ENCODE results near the gene TMEM132D.

TMEM132D gene

DNA sequence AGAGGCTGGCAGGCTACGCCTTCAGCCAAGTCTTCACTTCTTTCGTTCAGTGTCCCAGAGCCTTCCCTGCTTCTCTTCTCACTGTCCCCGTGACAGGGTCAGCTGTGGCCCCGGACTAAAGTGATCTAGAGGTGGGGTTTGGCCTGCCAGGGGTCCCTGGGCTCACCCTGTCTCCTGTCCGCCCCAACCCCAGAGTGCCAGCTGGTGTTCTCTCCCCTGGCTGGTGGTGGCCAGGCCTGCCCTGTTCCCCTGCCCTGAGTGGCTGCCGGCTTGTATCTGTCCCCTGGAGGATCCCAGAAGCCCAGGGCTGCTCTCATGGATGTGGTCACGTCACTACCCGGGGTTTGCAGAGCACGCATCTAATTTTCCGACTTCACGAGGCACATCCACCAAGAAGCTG, 753.1 kb downstream of the TMEM132D start:
- H3K9me2 ChIP-seq (replicated peaks; ENCODE audit: insufficient read depth, low read length) = no peaks in the 10 kb centered on the region
- H3K27ac ChIP-seq (ENCODE audit: low read depth, low read length) = no peak overlapping the region
- TF ChIP-seq EZH2phosphoT487 (conservative IDR thresholded peaks at IDR 0.05; ENCODE audit: low read length) = no peak
- TF ChIP-seq, protein P1, sequence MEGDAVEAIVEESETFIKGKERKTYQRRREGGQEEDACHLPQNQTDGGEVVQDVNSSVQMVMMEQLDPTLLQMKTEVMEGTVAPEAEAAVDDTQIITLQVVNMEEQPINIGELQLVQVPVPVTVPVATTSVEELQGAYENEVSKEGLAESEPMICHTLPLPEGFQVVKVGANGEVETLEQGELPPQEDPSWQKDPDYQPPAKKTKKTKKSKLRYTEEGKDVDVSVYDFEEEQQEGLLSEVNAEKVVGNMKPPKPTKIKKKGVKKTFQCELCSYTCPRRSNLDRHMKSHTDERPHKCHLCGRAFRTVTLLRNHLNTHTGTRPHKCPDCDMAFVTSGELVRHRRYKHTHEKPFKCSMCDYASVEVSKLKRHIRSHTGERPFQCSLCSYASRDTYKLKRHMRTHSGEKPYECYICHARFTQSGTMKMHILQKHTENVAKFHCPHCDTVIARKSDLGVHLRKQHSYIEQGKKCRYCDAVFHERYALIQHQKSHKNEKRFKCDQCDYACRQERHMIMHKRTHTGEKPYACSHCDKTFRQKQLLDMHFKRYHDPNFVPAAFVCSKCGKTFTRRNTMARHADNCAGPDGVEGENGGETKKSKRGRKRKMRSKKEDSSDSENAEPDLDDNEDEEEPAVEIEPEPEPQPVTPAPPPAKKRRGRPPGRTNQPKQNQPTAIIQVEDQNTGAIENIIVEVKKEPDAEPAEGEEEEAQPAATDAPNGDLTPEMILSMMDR (IDR thresholded peaks at IDR 0.05; ENCODE audit: insufficient read depth, low read length, poor library complexity, severe bottlenecking) = no peak

DNA sequence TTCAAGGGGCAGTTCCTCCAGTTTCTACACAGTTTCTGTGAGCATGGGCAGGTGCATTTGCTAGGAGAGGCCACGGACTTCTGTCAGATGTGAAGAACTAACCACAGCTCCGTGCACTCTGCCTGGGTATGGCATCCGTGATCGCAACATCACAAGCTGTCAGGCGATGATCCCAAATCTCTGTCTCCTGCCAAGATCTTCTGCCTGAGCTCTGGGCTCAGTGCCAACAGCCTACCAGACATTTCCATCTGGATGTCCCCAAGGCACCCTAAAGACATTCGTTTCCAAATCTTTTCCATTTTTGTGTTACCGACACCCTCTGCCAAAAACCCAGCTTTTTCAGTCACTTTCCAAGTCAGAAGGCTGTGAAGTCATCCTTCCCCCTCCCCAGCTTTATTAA, 758.4 kb downstream of the TMEM132D start:
- Histone ChIP-seq H3K27ac (ENCODE audit: low read depth, low read length) (no peak overlapping the region), H4K20me1 (ENCODE audit: low read depth, low read length) (no peaks in the 10 kb centered on the region), H3K4me3 (ENCODE audit: insufficient read depth, low read length, poor library complexity, severe bottlenecking) (no peak overlapping the region), H3K4me2 (ENCODE audit: low read depth, low read length, poor library complexity, severe bottlenecking) (no peak overlapping the region), H3K27me3 (ENCODE audit: low read length) (no peaks in the 10 kb centered on the region), H3K9ac (ENCODE audit: low read length) (no peak overlapping the region), H3F3A (ENCODE audit: insufficient read depth) (no peaks in the 10 kb centered on the region), H2AFZ (ENCODE audit: low read depth, low read length, severe bottlenecking) (no peak overlapping the region), H3K36me3 (ENCODE audit: low read length) (no peaks in the 10 kb centered on the region), H3K79me2 (ENCODE audit: insufficient read depth, low read length) (no peaks in the 10 kb centered on the region), H3K9me3 (ENCODE audit: insufficient read depth, low read length) (no peaks in the 10 kb centered on the region), H3K9me2 (replicated peaks; ENCODE audit: insufficient read depth, low read length) (no peaks in the 10 kb centered on the region)
- TF ChIP-seq, protein P1 (IDR thresholded peaks at IDR 0.05; ENCODE audit: insufficient read depth, low read length, poor library complexity, severe bottlenecking) = no peak
- no peak for TF ChIP-seq EZH2phosphoT487 (conservative IDR thresholded peaks at IDR 0.05; ENCODE audit: low read length)

More for the DNA sequence above, 753.1 kb downstream of the TMEM132D start:
- Histone ChIP-seq H4K20me1 (ENCODE audit: low read depth, low read length) (no peaks in the 10 kb centered on the region), H3K27me3 (ENCODE audit: low read length) (no peaks in the 10 kb centered on the region), H3K9ac (ENCODE audit: low read length) (no peak overlapping the region), H3K36me3 (ENCODE audit: low read length) (no peaks in the 10 kb centered on the region), H3K9me3 (ENCODE audit: insufficient read depth, low read length) (no peaks in the 10 kb centered on the region), H3K4me3 (ENCODE audit: insufficient read depth, low read length, poor library complexity, severe bottlenecking) (no peak overlapping the region), H3F3A (ENCODE audit: insufficient read depth) (no peaks in the 10 kb centered on the region), H3K79me2 (ENCODE audit: insufficient read depth, low read length) (no peaks in the 10 kb centered on the region), H2AFZ (ENCODE audit: low read depth, low read length, severe bottlenecking) (no peak overlapping the region), H3K4me2 (ENCODE audit: low read depth, low read length, poor library complexity, severe bottlenecking) (no peak overlapping the region)

DNA sequence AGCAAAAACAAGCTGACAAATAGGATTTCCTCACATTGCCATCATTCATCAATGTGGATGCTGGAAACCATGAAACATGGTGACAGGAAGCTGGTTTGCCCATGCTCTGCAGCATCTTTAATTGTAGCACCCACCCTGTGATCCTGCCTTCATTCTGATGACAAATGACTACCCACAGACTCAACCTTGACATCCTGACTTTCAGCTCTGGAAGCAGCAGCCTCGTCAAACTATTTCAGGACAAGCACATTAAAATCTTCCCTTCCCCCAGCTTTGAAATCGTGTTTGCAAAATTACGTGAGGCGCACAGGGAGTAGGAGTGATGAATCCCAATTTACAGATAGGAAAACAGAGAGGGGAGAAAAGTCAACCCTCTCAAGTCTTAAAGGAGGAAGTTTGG, 765.0 kb downstream of the TMEM132D start:
- Histone ChIP-seq H3K27ac (ENCODE audit: low read depth, low read length) (no peak overlapping the region), H3K9me2 (replicated peaks; ENCODE audit: insufficient read depth, low read length) (no peaks in the 10 kb centered on the region), H3K79me2 (ENCODE audit: insufficient read depth, low read length) (no peaks in the 10 kb centered on the region), H3K4me2 (ENCODE audit: low read depth, low read length, poor library complexity, severe bottlenecking) (no peak overlapping the region), H3K9me3 (ENCODE audit: insufficient read depth, low read length) (no peaks in the 10 kb centered on the region), H3F3A (ENCODE audit: insufficient read depth) (no peaks in the 10 kb centered on the region), H3K4me3 (ENCODE audit: insufficient read depth, low read length, poor library complexity, severe bottlenecking) (no peak overlapping the region), H3K9ac (ENCODE audit: low read length) (no peak overlapping the region), H4K20me1 (ENCODE audit: low read depth, low read length) (no peaks in the 10 kb centered on the region), H2AFZ (ENCODE audit: low read depth, low read length, severe bottlenecking) (no peak overlapping the region), H3K36me3 (ENCODE audit: low read length) (no peaks in the 10 kb centered on the region), H3K27me3 (ENCODE audit: low read length) (no peaks in the 10 kb centered on the region)
- TF ChIP-seq, protein P1 (IDR thresholded peaks at IDR 0.05; ENCODE audit: insufficient read depth, low read length, poor library complexity, severe bottlenecking) = no peak
- TF ChIP-seq EZH2phosphoT487 (conservative IDR thresholded peaks at IDR 0.05; ENCODE audit: low read length) = no peak

Measured in SU-DHL-6 (cell line).